Activated naive CD4-positive, alpha-beta T cell treated with anti-CD3 and anti-CD28 coated beads for 36 hours (primary cell): ENCODE data around the gene GSTO1. TPM values are rescaled to one million over a fixed set of nuclear protein-coding genes. Genes with fewer than 3 reads are reported as not detected.

Experiments
- CTCF ChIA-PET: fragments of 350-600 bp; sonication (Branson Sonifier 250); formaldehyde crosslinking; loops from one replicate; lab custom pipeline; 2021; ENCODE audit warnings: antibody characterized with exemption; lab: Charles Lee
- DNase-seq: peaks from one replicate; pipeline ENCODE4 v3.0.0-alpha.2; 2020
- H3K27ac Mint-ChIP-seq: one replicate; pipeline ENCODE4 v1.8.0; 2021; ENCODE audit warnings: mild to moderate bottlenecking, mixed read lengths
- H3K27me3 Mint-ChIP-seq: one replicate; pipeline ENCODE4 v1.8.0; 2021; ENCODE audit warnings: low read depth, mixed read lengths
- H3K36me3 Mint-ChIP-seq: one replicate; pipeline ENCODE4 v1.8.0; 2021; ENCODE audit warnings: low read depth, mixed read lengths
- H3K4me1 Mint-ChIP-seq: one replicate; pipeline ENCODE4 v1.8.0; 2021; ENCODE audit warnings: low read depth, mixed read lengths
- H3K4me3 Mint-ChIP-seq: one replicate; pipeline ENCODE4 v1.8.0; 2021; ENCODE audit warnings: mild to moderate bottlenecking, moderate library complexity, mixed read lengths
- H3K9me3 Mint-ChIP-seq: one replicate; pipeline ENCODE4 v1.8.0; 2021; ENCODE audit warnings: mixed read lengths
- intact Hi-C: fragments of 100-400 bp; cut with micrococcal nuclease; formaldehyde crosslinking; loops from one replicate; pipeline ENCODE4 v1.15.1; 2023
- microRNA-seq: library from miRNA; unstranded; fragments of <30 nt; microRNA quantifications from one replicate; pipeline ENCODE4 v1.2.0, GENCODE V29; 2022; ENCODE audit warnings: borderline microRNAs expressed, borderline replicate concordance
- total RNA-seq, 2 experiments: library from RNA; stranded (reverse); gene quantifications; one replicate each; pipeline ENCODE4 v1.2.3, GENCODE V29; 2021

Gene GSTO1
- total RNA-seq, 2 experiments from 2014 or later: 197 to 201 TPM

DNA sequence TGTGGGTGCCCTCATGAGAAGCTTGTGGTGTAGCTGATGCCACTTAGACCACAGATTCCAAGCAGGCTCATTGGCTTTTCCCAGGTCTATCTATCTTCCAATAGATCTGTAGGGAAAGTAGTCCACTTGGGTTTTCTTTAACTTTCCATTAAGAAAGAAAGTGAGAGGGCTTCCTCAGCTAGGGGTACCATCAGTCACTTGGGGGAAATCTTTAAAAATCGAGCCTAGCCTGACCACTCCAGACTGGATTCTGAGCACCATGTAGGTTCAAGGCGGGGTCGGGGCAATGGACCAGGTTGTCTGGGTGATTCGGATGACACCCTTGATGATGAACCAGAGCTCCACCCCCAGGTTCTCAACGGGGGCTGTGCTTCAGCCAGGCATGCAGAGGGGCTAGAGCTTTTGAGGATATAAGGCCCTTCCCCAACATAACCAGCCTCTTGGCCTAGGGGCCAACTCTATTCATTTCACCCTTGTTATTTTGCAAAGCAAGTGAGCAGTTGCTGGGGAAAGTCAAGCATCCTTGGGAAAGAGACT lies 56.6 kb downstream of the GSTO1 start:
- intact Hi-C loops: no loop called here
- Mint-ChIP-seq H3K4me1 (peaks cover 45% of the 10 kb centered on the region), H3K36me3 (peaks cover 30% of the 10 kb centered on the region), H3K9me3 (no peaks in the 10 kb centered on the region), H3K4me3 (no peak overlapping the region), H3K27ac (no peak overlapping the region), H3K27me3 (no peaks in the 10 kb centered on the region)
- DNase-seq: no peak
- CTCF ChIA-PET: interaction anchor here (1.2 to 13.4 kb wide), 4 partner anchors 10 to 43 kb away, joined by 4 to 201 read pairs (median 6); partner anchors contain the start of gene CFAP58

DNA sequence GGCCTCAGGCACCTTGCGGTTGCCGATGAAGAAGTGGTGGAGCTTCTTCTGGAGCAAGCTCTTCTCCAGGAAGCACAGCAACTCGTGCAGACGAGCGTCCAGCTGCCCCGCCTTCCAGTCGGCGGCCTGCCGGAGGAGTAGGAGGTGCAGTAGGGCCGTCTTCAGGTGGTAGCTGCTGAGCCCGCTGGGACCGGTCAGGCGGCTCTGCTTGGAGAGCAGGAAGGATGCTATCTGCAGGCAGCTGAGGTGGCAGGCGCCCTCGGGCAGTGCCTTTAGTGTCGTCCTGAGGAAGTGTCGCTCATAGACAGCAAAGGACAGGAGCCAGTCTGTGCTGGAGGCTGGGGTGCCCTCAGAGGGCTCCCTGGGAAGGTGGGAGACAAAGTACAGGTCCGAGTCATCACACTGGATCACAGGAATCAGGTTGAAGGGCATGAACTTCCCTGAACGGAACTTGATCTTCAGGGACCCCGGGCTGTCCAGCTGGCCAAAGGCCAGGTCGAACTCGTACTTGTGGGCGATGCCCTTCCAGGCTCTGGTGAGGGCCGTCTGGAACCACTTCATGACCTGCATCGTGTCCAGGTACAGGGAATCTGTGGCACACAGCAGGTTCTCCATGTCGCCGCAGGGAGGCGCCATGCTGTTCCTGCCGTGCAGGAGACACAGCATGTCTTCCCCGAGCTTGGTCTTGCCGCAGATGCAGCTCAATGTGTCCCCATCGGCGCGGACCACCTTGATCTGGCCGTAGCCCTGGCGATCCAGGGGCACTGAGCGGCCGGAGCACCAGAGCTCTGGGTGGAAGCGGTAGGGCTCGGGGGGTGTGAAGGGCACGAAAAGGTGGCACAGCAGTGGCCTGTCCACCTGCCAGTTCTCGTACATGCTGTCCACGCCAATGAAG lies 60.1 kb downstream of the GSTO1 start:
- Mint-ChIP-seq H3K9me3 (no peaks in the 10 kb centered on the region), H3K27ac (no peak overlapping the region), H3K4me1 (peaks cover 38% of the 10 kb centered on the region), H3K27me3 (no peaks in the 10 kb centered on the region), H3K36me3 (peaks cover 28% of the 10 kb centered on the region), H3K4me3 (no peak overlapping the region)
- intact Hi-C loops: no loop called here
- no peak for DNase-seq
- CTCF ChIA-PET: interaction anchor here (1.1 to 13.4 kb wide), 4 partner anchors 9 to 34 kb away, joined by 3 to 201 read pairs (median 6); partner anchors contain the start of gene ITPRIP

DNA sequence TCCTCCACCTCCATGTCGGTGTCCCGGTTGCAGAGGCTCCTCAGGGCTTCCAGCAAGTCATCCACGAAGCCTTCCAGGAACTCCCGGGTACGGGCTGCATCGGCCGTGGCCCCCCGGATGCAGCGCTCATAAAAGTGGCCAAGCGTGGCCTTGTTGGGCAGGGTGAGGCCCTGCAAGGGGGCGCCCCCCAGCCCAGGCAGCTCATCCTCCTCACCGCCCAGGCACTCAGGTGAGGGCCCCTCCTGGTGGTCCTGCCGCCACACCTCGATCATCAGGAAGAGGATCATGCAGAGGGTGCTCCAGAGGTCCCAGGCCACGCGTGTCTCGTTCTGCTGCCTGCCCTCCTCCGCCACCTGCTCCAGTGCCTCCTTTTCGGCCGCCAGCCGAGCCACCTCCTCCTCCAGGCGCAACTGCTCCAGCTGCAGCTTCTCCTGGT lies 60.8 kb downstream of the GSTO1 start:
- DNase-seq: no peak
- H3K27me3 Mint-ChIP-seq: no peaks in the 10 kb centered on the region
- peaks cover 38% of the 10 kb centered on the region for H3K4me1 Mint-ChIP-seq
- H3K9me3 Mint-ChIP-seq: no peaks in the 10 kb centered on the region
- H3K4me3 Mint-ChIP-seq: no peak overlapping the region
- intact Hi-C loops: no loop called here
- CTCF ChIA-PET: interaction anchor here (1.4 to 2.5 kb wide), 2 partner anchors 10 to 16 kb away, joined by 3 to 9 read pairs; no protein-coding TSS in a partner anchor
- H3K36me3 Mint-ChIP-seq: peaks cover 28% of the 10 kb centered on the region
- no peak overlapping the region for H3K27ac Mint-ChIP-seq

GRCh38 chr10:104316321-104317099 lies 61.8 kb downstream of the GSTO1 start:
- peaks cover 29% of the 10 kb centered on the region for H3K36me3 Mint-ChIP-seq
- CTCF ChIA-PET: interaction anchor here (0.5 to 2.5 kb wide), 3 partner anchors 11 to 358 kb away, joined by 3 to 9 read pairs (median 3); no protein-coding TSS in a partner anchor
- intact Hi-C loops: no loop called here
- no peaks in the 10 kb centered on the region for H3K27me3 Mint-ChIP-seq
- DNase-seq: no peak
- no peak overlapping the region for H3K27ac Mint-ChIP-seq
- H3K4me1 Mint-ChIP-seq: peaks cover 42% of the 10 kb centered on the region
- no peaks in the 10 kb centered on the region for H3K9me3 Mint-ChIP-seq
- H3K4me3 Mint-ChIP-seq: no peak overlapping the region

Small RNA genes within 50 kb of the gene (microRNA-seq; reads per million reads assigned to microRNA genes)
- gene MIR4482: not detected
- not detected for gene MIR609

Other genes starting within 250 kb of the GSTO1 start
- not detected for gene COL17A1, start 169.0 kb upstream of the GSTO1 start, total RNA-seq
- gene SFR1, start 132.7 kb upstream of the GSTO1 start, total RNA-seq: 10 to 100 TPM; 17.0 to 18.5 TPM
- gene CFAP43, start 22.5 kb upstream of the GSTO1 start, total RNA-seq: not detected
- 1 to 10 TPM; 3.0 to 3.6 TPM for gene GSTO2, start 14.3 kb downstream of the GSTO1 start, total RNA-seq
- gene ITPRIP, start 83.6 kb downstream of the GSTO1 start, total RNA-seq: 10 to 100 TPM; 24.5 to 25.3 TPM
- gene CFAP58, start 98.9 kb downstream of the GSTO1 start, total RNA-seq: under 1 TPM; 0.59 to 0.86 TPM